HCT116 (cell line): ENCODE results near the gene NSUN2. TPM values are rescaled to one million over a fixed set of nuclear protein-coding genes. Genes with fewer than 3 reads are reported as not detected.

Experiments
- ATAC-seq: fragments of 200-7000 bp; cut with Tn5 transposase; 2 replicates; pipeline ENCODE4 v1.9.1; 2020; ENCODE audit warnings: mild to moderate bottlenecking, moderate library complexity
- BruUV-seq: library from RNA; stranded (reverse); fragments of 400-500 nt; replicated peaks from 2 replicates; lab custom pipeline; 2021; lab: Mats Ljungman, UMichigan
- CTCF ChIA-PET: fragments of 300-600 bp; sonication (Branson Sonifier 250); formaldehyde crosslinking; loops from one replicate; lab custom pipeline; 2021; ENCODE audit warnings: antibody characterized with exemption; lab: Charles Lee
- POLR2A ChIA-PET: fragments of 300-600, 350-600 bp; sonication (Branson Sonifier 250); formaldehyde crosslinking; loops from one replicate; lab custom pipeline; 2021; ENCODE audit warnings: antibody characterized with exemption; lab: Charles Lee
- RAD21 ChIA-PET, 2 experiments: fragments of 300-600 bp; sonication (Branson Sonifier 250); formaldehyde crosslinking; loops; one replicate each; lab custom pipeline; 2023; ENCODE audit warnings: low total read pairs in 2 of 2; ENCODE audit not compliant: uncharacterized antibody in 2 of 2, unreplicated experiment in 2 of 2, low non-redundant PET in 1 of 2; lab: Charles Lee
- DNase-seq: peaks from one replicate; pipeline ENCODE4 v3.0.0-alpha.2; 2010; ENCODE audit warnings: low read depth, low spot score
- H2AFZ ChIP-seq: fragments of 200-600 bp; shearing (Covaris generic), sonication (generic); 2 replicates; pipeline ENCODE4 v1.6.1; 2017; ENCODE audit warnings: low read depth, mixed run types, mixed read lengths, antibody characterized with exemption, low read length; ENCODE audit not compliant: poor library complexity, severe bottlenecking
- H3K27ac ChIP-seq: 2 replicates; pipeline ENCODE4 v1.5.1; 2012; ENCODE audit warnings: low read depth, low read length
- H3K27me3 ChIP-seq: fragments of 200-600 bp; sonication (generic); 2 replicates; pipeline ENCODE4 v1.6.1; 2016; ENCODE audit warnings: mixed run types, low read length, mixed read lengths; ENCODE audit not compliant: insufficient read depth
- H3K36me3 ChIP-seq, 2 experiments: fragments of 200-500 bp in 1 of 2; fragments of 200-600 bp in 1 of 2; sonication (Bioruptor generic) in 1 of 2; sonication (generic) in 1 of 2; 2 replicates each; pipeline versions ENCODE4 v1.5.1 to v1.6.1; 2014 to 2016; ENCODE audit warnings: low read length in 2 of 2, inconsistent platforms in 1 of 2, mixed read lengths in 1 of 2, mixed run types in 1 of 2; ENCODE audit not compliant: insufficient read depth in 2 of 2, control insufficient read depth in 1 of 2
- H3K4me1 ChIP-seq, 2 experiments: fragments of 200-600 bp in 1 of 2; sonication (generic) in 1 of 2; 2 replicates each; pipeline versions ENCODE4 v1.5.1 to v1.6.1; 2012 to 2017; ENCODE audit warnings: low read length in 2 of 2, inconsistent platforms in 1 of 2, mild to moderate bottlenecking in 1 of 2, mixed read lengths in 1 of 2, mixed run types in 1 of 2, moderate library complexity in 1 of 2; ENCODE audit not compliant: insufficient read depth in 2 of 2, control insufficient read depth in 1 of 2
- H3K4me2 ChIP-seq: fragments of 200-600 bp; sonication (generic); 2 replicates; pipeline ENCODE4 v1.6.1; 2017; ENCODE audit warnings: mixed run types, low read length, mixed read lengths
- H3K4me3 ChIP-seq, 2 experiments: fragments of 200-600 bp in 1 of 2; sonication (generic) in 1 of 2; replicated peaks in 1 of 2; 2 replicates each; pipeline ENCODE4 v1.5.1; 2011 to 2016; ENCODE audit warnings: low read length in 2 of 2, control low read depth in 1 of 2, low read depth in 1 of 2, mild to moderate bottlenecking in 1 of 2, mixed read lengths in 1 of 2, mixed run types in 1 of 2
- H3K79me2 ChIP-seq: fragments of 200-600 bp; sonication (generic); 2 replicates; pipeline ENCODE4 v1.6.1; 2017; ENCODE audit warnings: mild to moderate bottlenecking, mixed run types, low read length, moderate library complexity, mixed read lengths; ENCODE audit not compliant: insufficient read depth
- H3K9ac ChIP-seq: fragments of 200-600 bp; sonication (generic); 2 replicates; pipeline ENCODE4 v1.6.1; 2016; ENCODE audit warnings: low read length, mixed read lengths
- H3K9me2 ChIP-seq: fragments of 200-600 bp; sonication (generic), shearing (Covaris generic); 2 replicates; pipeline ENCODE4 v1.6.1; 2017; ENCODE audit warnings: mixed run types, mild to moderate bottlenecking, moderate library complexity; ENCODE audit not compliant: insufficient read depth
- H3K9me3 ChIP-seq, 2 experiments: fragments of 200-500 bp in 1 of 2; fragments of 200-600 bp in 1 of 2; sonication (Bioruptor generic) in 1 of 2; sonication (generic) in 1 of 2; 2 replicates each; pipeline ENCODE4 v1.6.1; 2014 to 2017; ENCODE audit warnings: low read length in 2 of 2, mixed read lengths in 2 of 2, inconsistent platforms in 1 of 2, low read depth in 1 of 2, mild to moderate bottlenecking in 1 of 2, mixed run types in 1 of 2, moderate library complexity in 1 of 2; ENCODE audit not compliant: control insufficient read depth in 1 of 2, insufficient read depth in 1 of 2
- H4K20me1 ChIP-seq: fragments of 200-600 bp; sonication (generic), shearing (Covaris generic); 2 replicates; pipeline ENCODE4 v1.6.1; 2017; ENCODE audit warnings: mixed run types, mild to moderate bottlenecking, moderate library complexity; ENCODE audit not compliant: insufficient read depth
- intact Hi-C: fragments of 100-400 bp; cut with micrococcal nuclease; formaldehyde crosslinking; loops from 2 replicates; pipeline ENCODE4 v1.10.0; 2022
- total RNA-seq: library from RNA; stranded (reverse); gene quantifications from one replicate; pipeline ENCODE4 v1.2.1, GENCODE V29; 2021; ENCODE audit not compliant: unreplicated experiment
- TF ChIP-seq, protein P1 (sequence below), 3 experiments: fragments of 200-600 bp in 1 of 3; sonication (generic) in 1 of 3; IDR thresholded peaks in 2 of 3; conservative IDR thresholded peaks in 1 of 3; 2 replicates each; pipeline ENCODE4 v1.5.1; 2012 to 2017; ENCODE audit warnings: low read depth in 2 of 3, low read length in 2 of 3, antibody characterized with exemption in 1 of 3, borderline replicate concordance in 1 of 3, control low read depth in 1 of 3, mild to moderate bottlenecking in 1 of 3, mixed read lengths in 1 of 3, mixed run types in 1 of 3, moderate library complexity in 1 of 3; ENCODE audit not compliant: insufficient read depth in 1 of 3
- TF ChIP-seq, protein P2 (sequence below): IDR thresholded peaks from 2 replicates; pipeline ENCODE4 v1.6.1; 2012; ENCODE audit warnings: low read depth

The NSUN2 gene
- total RNA-seq, 1 experiment from 2014 or later: 101 TPM

DNA sequence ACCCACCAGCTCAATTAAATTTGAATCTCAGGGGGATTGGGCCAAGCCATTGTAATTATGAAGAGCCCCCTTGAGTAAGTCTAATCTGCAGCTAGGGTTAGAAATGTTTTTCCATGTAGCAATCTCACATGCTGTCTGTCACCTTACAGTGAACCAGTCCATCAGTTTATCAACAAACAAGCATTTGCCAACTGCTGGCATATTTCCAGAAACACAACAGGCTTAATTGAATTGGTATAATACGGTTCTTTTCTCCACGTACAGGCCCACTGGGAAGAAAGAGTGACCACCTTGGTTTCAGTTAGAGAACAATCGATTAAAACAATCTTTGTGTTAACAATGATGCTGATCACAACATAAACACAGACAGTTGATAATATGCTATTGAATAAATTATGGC is 67.4 kb downstream of the NSUN2 start:
- H3K4me1 ChIP-seq: no peaks in the 10 kb centered on the region
- H3K9ac ChIP-seq: no peak overlapping the region
- H2AFZ ChIP-seq: no peak overlapping the region
- intact Hi-C loops: no loop called here
- no peak for DNase-seq
- RAD21 ChIA-PET: no interaction called here
- H3K36me3 ChIP-seq: no peaks in the 10 kb centered on the region
- TF ChIP-seq, protein P1, sequence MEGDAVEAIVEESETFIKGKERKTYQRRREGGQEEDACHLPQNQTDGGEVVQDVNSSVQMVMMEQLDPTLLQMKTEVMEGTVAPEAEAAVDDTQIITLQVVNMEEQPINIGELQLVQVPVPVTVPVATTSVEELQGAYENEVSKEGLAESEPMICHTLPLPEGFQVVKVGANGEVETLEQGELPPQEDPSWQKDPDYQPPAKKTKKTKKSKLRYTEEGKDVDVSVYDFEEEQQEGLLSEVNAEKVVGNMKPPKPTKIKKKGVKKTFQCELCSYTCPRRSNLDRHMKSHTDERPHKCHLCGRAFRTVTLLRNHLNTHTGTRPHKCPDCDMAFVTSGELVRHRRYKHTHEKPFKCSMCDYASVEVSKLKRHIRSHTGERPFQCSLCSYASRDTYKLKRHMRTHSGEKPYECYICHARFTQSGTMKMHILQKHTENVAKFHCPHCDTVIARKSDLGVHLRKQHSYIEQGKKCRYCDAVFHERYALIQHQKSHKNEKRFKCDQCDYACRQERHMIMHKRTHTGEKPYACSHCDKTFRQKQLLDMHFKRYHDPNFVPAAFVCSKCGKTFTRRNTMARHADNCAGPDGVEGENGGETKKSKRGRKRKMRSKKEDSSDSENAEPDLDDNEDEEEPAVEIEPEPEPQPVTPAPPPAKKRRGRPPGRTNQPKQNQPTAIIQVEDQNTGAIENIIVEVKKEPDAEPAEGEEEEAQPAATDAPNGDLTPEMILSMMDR (IDR thresholded peaks at IDR 0.05 in 2 of 3, conservative IDR thresholded peaks at IDR 0.05 in 1 of 3; ENCODE audit: borderline replicate concordance in 1 of 3, insufficient read depth in 1 of 3, low read depth in 2 of 3, low read length in 2 of 3): no peak
- TF ChIP-seq, protein P2, sequence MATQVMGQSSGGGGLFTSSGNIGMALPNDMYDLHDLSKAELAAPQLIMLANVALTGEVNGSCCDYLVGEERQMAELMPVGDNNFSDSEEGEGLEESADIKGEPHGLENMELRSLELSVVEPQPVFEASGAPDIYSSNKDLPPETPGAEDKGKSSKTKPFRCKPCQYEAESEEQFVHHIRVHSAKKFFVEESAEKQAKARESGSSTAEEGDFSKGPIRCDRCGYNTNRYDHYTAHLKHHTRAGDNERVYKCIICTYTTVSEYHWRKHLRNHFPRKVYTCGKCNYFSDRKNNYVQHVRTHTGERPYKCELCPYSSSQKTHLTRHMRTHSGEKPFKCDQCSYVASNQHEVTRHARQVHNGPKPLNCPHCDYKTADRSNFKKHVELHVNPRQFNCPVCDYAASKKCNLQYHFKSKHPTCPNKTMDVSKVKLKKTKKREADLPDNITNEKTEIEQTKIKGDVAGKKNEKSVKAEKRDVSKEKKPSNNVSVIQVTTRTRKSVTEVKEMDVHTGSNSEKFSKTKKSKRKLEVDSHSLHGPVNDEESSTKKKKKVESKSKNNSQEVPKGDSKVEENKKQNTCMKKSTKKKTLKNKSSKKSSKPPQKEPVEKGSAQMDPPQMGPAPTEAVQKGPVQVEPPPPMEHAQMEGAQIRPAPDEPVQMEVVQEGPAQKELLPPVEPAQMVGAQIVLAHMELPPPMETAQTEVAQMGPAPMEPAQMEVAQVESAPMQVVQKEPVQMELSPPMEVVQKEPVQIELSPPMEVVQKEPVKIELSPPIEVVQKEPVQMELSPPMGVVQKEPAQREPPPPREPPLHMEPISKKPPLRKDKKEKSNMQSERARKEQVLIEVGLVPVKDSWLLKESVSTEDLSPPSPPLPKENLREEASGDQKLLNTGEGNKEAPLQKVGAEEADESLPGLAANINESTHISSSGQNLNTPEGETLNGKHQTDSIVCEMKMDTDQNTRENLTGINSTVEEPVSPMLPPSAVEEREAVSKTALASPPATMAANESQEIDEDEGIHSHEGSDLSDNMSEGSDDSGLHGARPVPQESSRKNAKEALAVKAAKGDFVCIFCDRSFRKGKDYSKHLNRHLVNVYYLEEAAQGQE: no peak
- TF ChIP-seq, all 23 proteins: peak for 0
- Histone ChIP-seq H3K79me2 (no peaks in the 10 kb centered on the region), H3K9me2 (no peaks in the 10 kb centered on the region), H4K20me1 (no peaks in the 10 kb centered on the region), H3K9me3 (no peaks in the 10 kb centered on the region), H3K4me2 (no peak overlapping the region), H3K4me3 (no peak overlapping the region), H3K27ac (no peak overlapping the region), H3K27me3 (peaks cover 22% of the 10 kb centered on the region)
- ChIA-PET POLR2A (no interaction called here), CTCF (no interaction called here)
- BruUV-seq: no TSS peak
- no peak for ATAC-seq
